Endometrial microvascular endothelial cells (primary cell): ENCODE results near the gene ZSCAN26. TPM values are rescaled to one million over a fixed set of nuclear protein-coding genes. Genes with fewer than 3 reads are reported as not detected.

ENCODE experiments used
- in situ Hi-C: cut with HindIII; loops from 2 replicates; pipeline ENCODE4 v1.10.0; 2017; ENCODE audit warnings: low sequenced_read_pairs, low pct_unique_long_range_greater_than_20kb; ENCODE audit errors: inconsistent ontology term
- total RNA-seq: library from RNA; depleted of rRNA; stranded (reverse); fragments of >200 nt; gene quantifications from one replicate; pipeline ENCODE4 v1.2.3, GENCODE V29; 2015; ENCODE audit errors: inconsistent ontology term

ZSCAN26 gene
- total RNA-seq, 1 donor from 2014 or later, result 38.7 TPM

GRCh38 chr6:28252009-28252975, 14.7 kb upstream of the ZSCAN26 start, which contains the start of gene ZKSCAN4:
Gene ZKSCAN4, minus strand, starts transcription at chr6:28252269. Its CDS starts 289 bp downstream, at chr6:28251980.
- in situ Hi-C loops, result no loop called here

- in situ Hi-C loops, result no loop called here
These were observed 12.8 kb upstream of the ZSCAN26 start for GRCh38 chr6:28254121-28254519.

DNA sequence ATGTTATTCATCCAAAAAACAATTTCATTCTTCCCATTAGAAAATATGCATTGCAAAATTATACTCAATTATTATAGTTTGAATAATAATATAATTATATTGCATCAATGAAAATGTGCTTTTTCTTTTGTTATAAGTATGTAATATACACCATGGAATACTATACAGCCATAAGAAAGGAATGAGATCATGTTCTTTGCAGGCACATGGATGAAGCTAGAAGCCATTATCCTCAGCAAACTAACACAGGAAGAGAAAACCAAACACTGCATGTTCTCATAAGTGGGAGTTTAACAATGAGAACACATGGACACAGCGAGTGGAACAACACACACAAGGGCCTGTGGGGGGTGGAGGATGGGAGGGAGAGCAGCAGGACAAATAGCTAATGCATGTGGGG, 9.9 kb upstream of the ZSCAN26 start:
- in situ Hi-C loops, result no loop called here

GRCh38 chr6:28258877-28259777, 7.8 kb upstream of the ZSCAN26 start, which contains the start of gene NKAPL:
Gene NKAPL, plus strand, starts transcription at chr6:28259297. Its CDS starts 75 bp downstream, at chr6:28259372.
- in situ Hi-C loops, result no loop called here

DNA sequence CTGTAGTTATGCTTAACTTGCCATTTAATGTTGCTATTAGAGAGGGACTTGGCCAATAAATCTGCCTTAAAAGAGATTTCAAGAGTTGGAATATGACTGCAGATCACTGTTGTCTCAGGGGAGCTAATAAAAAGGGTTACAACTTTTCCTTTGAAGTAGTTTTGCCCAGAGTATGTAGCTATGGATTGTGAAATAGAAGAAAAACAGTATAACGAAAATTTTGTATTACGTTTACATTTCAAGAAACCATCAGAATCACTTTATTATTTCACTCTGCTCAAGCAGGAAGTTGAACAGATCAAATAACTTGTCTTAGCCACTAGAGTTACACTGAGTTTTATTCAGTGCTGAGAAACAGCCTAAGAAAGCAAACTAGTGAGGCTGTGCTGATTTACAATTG, 3.0 kb upstream of the ZSCAN26 start:
- in situ Hi-C loops, result no loop called here

DNA sequence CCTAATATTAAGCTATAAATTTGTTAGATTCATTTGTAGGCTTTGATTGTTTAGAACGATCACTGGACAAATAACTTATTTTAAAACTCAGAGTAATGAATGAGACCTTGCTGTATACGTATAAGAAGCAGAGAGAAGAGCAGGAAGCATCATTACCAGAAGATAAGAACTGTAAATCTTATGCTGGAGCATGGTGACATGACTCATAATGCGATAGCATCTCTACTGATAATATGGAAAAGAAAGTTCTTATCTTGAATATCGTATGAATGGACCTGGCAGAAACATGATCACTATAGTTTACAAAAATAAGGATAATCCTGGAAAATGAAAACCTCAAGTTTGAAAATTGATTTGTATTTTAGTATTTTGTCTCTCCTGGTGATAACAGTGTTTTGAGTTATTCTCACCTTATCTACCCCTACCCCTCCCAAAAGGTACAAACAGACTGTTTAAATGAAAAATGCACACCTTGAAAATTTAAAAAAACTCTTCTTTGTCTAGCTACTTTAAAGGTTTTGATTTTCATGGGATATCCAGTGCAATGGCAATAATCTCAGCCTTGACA, 2.0 kb upstream of the ZSCAN26 start:
- in situ Hi-C loops, result no loop called here

GRCh38 chr6:28266563-28266961, 381 bp upstream of the ZSCAN26 start:
- in situ Hi-C loops, result no loop called here

- in situ Hi-C loops, result no loop called here
These were observed 734 bp downstream of the ZSCAN26 start for GRCh38 chr6:28267695-28268059.

DNA sequence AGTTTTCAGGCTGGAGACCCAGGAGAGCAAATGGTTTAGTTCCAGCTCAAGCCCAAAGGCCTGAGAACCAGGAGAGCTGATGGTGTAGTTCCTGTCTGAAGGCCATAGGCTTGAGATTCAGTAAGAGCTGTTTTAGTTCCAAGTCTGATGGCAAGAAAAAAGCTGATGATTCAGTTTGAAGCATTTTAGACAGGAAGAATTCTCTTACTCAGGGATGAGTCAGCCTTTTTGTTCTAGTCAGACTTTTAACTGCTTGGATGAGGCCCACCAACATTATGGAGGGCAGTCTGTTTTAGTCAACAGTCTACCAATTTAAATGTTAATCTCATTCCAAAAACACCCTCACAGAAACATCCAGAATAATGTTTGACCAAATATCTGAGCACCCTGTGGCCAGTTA, 2.5 kb downstream of the ZSCAN26 start:
- in situ Hi-C loops, result no loop called here

- in situ Hi-C loops, result no loop called here
These were observed 7.9 kb downstream of the ZSCAN26 start for GRCh38 chr6:28274888-28275287.

GRCh38 chr6:28277746-28278145, 10.8 kb downstream of the ZSCAN26 start:
- in situ Hi-C loops, result no loop called here

GRCh38 chr6:28280595-28281287, 13.8 kb downstream of the ZSCAN26 start:
- in situ Hi-C loops, result no loop called here

DNA sequence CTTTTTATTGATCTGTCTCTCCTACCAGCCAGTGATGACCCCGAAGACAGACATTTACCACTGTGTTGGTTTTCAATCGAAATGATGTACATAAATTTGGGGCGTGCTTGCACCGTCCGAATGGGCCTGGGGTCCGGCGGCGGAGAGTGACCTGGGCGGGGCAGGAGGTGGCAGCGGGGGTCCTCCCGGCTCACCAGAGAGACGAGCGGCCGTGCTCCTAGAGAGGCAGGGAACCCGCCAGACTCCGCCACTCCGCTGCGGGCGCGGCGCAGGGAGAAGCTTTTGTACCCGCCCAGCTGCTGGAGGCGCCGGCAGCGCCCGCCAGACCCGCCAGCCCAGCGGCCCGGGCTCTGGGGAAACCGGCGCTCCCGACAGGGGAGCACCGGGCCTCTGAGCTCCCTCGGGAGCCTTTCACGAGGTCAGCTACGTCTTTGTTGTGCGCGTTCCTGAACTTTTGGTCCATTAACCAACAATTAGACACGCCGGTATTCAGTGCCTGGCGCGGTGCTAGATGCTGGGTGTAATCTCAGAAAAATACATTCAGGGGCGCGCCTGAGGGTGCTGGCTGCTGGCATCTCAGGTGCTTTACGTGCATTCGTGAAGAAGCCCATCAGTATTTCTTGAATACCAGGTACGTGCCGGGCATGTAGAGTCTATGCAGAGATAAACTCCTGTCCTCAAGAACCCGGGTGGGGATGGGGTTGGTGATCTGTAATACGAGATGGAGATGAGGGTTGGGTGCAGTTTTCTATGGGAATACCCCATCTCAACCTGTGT, 14.5 kb downstream of the ZSCAN26 start, which contains the start of gene PGBD1:
TSS of gene PGBD1 (plus strand) at position 285 of the 777 bp plus-strand sequence. CDS start 2,242 bp downstream, outside the sequence.
- in situ Hi-C loops, result no loop called here

DNA sequence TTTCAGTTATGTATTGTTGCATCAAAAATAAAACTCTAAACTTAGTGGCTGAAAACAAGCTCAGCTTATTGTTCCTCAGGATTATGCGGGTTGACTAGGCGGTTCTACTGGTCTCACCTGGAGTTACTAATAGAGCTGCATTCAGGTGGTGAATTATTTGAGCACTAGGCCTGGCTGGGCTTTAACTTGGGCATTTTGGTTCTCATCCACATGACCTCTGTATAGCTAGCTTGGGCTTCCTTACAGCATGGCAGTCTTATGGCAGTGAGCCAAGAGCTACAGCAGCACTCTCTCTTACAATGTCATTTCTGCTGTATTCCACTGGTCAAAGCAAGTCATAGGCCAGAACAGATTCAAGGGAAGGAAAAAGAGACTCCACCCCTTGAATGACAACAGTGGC, 16.0 kb downstream of the ZSCAN26 start:
- in situ Hi-C loops, result no loop called here

GRCh38 chr6:28291573-28291972, 24.6 kb downstream of the ZSCAN26 start:
- in situ Hi-C loops, result no loop called here

- in situ Hi-C loops, result no loop called here
These were observed 28.4 kb downstream of the ZSCAN26 start for GRCh38 chr6:28295326-28295725.

DNA sequence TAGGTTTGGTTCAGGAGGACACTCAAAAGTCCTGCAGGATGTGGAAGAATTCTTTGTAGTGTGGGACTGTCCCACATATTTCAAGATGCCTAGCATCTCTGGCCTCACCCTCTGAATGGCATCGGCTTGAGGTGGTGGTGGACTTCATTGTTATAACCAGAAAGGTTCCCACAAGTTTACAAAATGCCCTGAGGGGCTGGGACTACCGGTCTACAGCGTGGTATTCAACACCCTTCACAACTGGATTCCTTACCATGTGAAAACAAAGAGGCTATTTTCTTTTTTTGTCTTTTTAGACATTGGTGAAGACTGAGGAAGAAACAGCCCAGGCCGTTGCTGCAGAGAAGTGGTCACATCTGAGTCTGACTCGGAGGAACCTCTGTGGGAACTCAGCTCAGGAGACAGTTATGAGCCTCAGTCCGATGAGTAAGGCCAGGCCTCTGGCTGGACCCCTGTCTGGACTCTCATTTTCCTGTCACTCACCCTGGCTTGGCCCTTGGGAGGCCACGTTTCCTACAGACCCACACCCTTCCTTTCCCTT, 29.6 kb downstream of the ZSCAN26 start:
- in situ Hi-C loops, result no loop called here

DNA sequence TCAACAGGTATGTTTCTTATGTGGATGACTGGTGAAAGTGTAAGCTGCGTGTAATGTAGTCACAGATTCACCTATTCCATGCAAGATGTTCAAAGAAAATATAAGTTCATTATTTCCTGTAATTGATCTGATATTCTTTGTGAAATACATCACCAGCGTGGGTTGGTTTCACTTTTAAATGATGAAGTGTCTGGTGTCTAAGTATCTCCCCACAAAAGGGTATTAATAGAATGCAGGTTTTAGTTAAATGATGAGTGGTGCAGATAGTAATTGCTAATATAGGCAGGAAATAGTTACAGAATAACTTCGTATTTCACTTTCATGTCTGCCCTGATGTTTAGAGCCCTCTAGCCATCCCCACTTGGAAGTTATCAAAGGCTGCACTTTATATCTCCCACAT, 36.6 kb downstream of the ZSCAN26 start:
- in situ Hi-C loops, result no loop called here
